ENCODE data around the gene SUV39H1.

DNA sequence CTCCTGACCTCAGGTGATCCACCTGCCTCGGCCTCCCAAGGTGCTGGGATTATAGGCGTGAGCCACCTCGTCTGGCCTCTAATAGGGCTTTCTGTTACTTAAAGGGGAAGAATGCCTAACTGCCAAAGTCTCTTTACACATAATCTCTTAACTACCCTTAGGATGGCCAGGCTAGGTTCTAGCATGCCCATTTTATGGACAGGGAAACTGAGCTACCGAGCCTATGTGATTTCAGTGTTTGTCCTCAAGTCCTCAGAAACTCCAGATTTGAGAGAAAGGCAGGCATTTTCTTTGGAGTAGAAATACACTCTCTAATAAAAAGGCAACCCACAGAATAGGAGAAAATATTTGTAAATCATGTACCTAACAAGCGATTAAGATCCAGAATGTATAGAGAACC lies 52.6 kb downstream of the SUV39H1 start:
- TF ChIP-seq EZH2 (IDR thresholded peaks at IDR 0.05) (no peak), POLR2AphosphoS5 (IDR thresholded peaks at IDR 0.05; ENCODE audit: borderline replicate concordance, low read depth, low read length) (no peak), FOXP2 (optimal IDR thresholded peaks at IDR 0.05; ENCODE audit: control extremely low read depth, extremely low read length, insufficient read depth) (no peak)
